Endothelial cell of umbilical vein (primary cell): ENCODE results near the gene NPPB. TPM values are rescaled to one million over a fixed set of nuclear protein-coding genes. Genes with fewer than 3 reads are reported as not detected.

ENCODE experiments used
- Bru-seq: library from RNA; stranded (reverse); fragments of 400-500 nt; gene quantifications from one replicate; lab custom pipeline; 2021; lab: Mats Ljungman, UMichigan
- BruChase-seq, 2 experiments: library from RNA; stranded (reverse); fragments of 400-500 nt; gene quantifications; one replicate each; lab custom pipeline; 2021; lab: Mats Ljungman, UMichigan
- BruUV-seq: library from RNA; stranded (reverse); fragments of 400-500 nt; replicated peaks from 2 replicates; lab custom pipeline; 2021; lab: Mats Ljungman, UMichigan
- CTCF ChIA-PET: fragments of 300-600, 350-600 bp; sonication (Branson Sonifier 250); formaldehyde crosslinking; loops from one replicate; lab custom pipeline; 2021; ENCODE audit warnings: antibody characterized with exemption, inconsistent platforms; lab: Charles Lee
- POLR2A ChIA-PET: fragments of 300-600, 350-600 bp; sonication (Branson Sonifier 250); formaldehyde crosslinking; loops from one replicate; lab custom pipeline; 2021; ENCODE audit warnings: antibody characterized with exemption, inconsistent platforms; lab: Charles Lee
- DNase-seq: peaks from one replicate; pipeline ENCODE4 v3.0.0-alpha.2; 2011; ENCODE audit warnings: low read depth, low spot score
- FAIRE-seq: peaks from 2 replicates; lab custom pipeline; 2011; peaks lifted over from hg19 to GRCh38; lab: Jason Lieb, UNC
- H2AFZ ChIP-seq: 2 replicates; pipeline ENCODE4 v1.6.0; 2012; ENCODE audit warnings: low read depth, low read length, control low read depth, inconsistent platforms
- H3K27ac ChIP-seq: 2 replicates; pipeline ENCODE4 v1.5.1; 2011; ENCODE audit warnings: low read depth, mild to moderate bottlenecking, control low read depth, low read length, moderate library complexity; ENCODE audit not compliant: insufficient read depth
- H3K27me3 ChIP-seq, 2 experiments: 2 replicates each; pipeline versions ENCODE4 v1.6.0 to v1.6.1; 2011; ENCODE audit warnings: low read length in 2 of 2, mixed read lengths in 1 of 2; ENCODE audit not compliant: control insufficient read depth in 2 of 2, insufficient read depth in 2 of 2
- H3K36me3 ChIP-seq, 2 experiments: 2 replicates in 1 of 2; 3 replicates in 1 of 2; pipeline ENCODE4 v1.5.1; 2011; ENCODE audit warnings: low read length in 2 of 2, mild to moderate bottlenecking in 1 of 2, moderate library complexity in 1 of 2; ENCODE audit not compliant: control insufficient read depth in 2 of 2, insufficient read depth in 2 of 2; ENCODE audit errors: extremely low read depth in 1 of 2
- H3K4me1 ChIP-seq: 3 replicates; pipeline ENCODE4 v1.5.1; 2011; ENCODE audit warnings: mild to moderate bottlenecking, low read length; ENCODE audit not compliant: control insufficient read depth, insufficient read depth; ENCODE audit errors: extremely low read depth
- H3K4me2 ChIP-seq: 2 replicates; pipeline ENCODE4 v1.6.1; 2011; ENCODE audit warnings: low read length, control low read depth, mixed read lengths; ENCODE audit not compliant: insufficient read depth
- H3K4me3 ChIP-seq, 3 experiments: fragments of 200-600 bp in 1 of 3; sonication (generic), shearing (Covaris generic) in 1 of 3; replicated peaks in 1 of 3; 2 replicates each; pipeline ENCODE4 v1.5.1; 2011 to 2016; ENCODE audit warnings: control low read depth in 3 of 3, low read length in 3 of 3, mild to moderate bottlenecking in 2 of 3, inconsistent platforms in 1 of 3, low read depth in 1 of 3, moderate library complexity in 1 of 3; ENCODE audit not compliant: insufficient read depth in 1 of 3
- H3K79me2 ChIP-seq: 2 replicates; pipeline ENCODE4 v1.6.0; 2012; ENCODE audit warnings: low read length, inconsistent platforms; ENCODE audit not compliant: control insufficient read depth, insufficient read depth
- H3K9ac ChIP-seq: replicated peaks from 2 replicates; pipeline ENCODE3; 2011; ENCODE audit warnings: low read length, control low read depth; ENCODE audit not compliant: insufficient read depth; ENCODE audit errors: extremely low read depth
- H3K9me1 ChIP-seq: replicated peaks from 3 replicates; pipeline ENCODE4 v1.6.0; 2011; ENCODE audit warnings: mild to moderate bottlenecking, low read length; ENCODE audit not compliant: control insufficient read depth, insufficient read depth; ENCODE audit errors: extremely low read depth
- H3K9me3 ChIP-seq: replicated peaks from 2 replicates; pipeline ENCODE4 v1.5.1; 2012; ENCODE audit warnings: low read length, inconsistent platforms; ENCODE audit not compliant: control insufficient read depth, insufficient read depth
- H4K20me1 ChIP-seq: replicated peaks from 2 replicates; pipeline ENCODE3; 2011; ENCODE audit warnings: mild to moderate bottlenecking, low read length; ENCODE audit not compliant: control insufficient read depth, insufficient read depth; ENCODE audit errors: extremely low read depth
- CTCF ChIP-seq, 2 donors: IDR thresholded peaks; 1 replicate in 1 of 2; 2 replicates in 1 of 2; pipeline ENCODE4 v1.5.1; 2011; ENCODE audit warnings: low read length in 2 of 2, mild to moderate bottlenecking in 2 of 2, moderate library complexity in 2 of 2, control low read depth in 1 of 2, inconsistent platforms in 1 of 2, low read depth in 1 of 2; ENCODE audit not compliant: insufficient read depth in 1 of 2; ENCODE audit errors: extremely low read depth in 1 of 2
- FOS ChIP-seq: IDR thresholded peaks from 2 replicates; pipeline ENCODE4 v1.6.1; 2011; ENCODE audit warnings: mild to moderate bottlenecking, low read length, moderate library complexity, borderline replicate concordance; ENCODE audit not compliant: insufficient read depth
- GATA2 ChIP-seq: IDR thresholded peaks from 2 replicates; pipeline ENCODE4 v1.7.0; 2011; ENCODE audit warnings: low read depth, mild to moderate bottlenecking, moderate library complexity, mixed read lengths, low read length; ENCODE audit not compliant: insufficient read length, insufficient read depth
- JUN ChIP-seq: IDR thresholded peaks from 2 replicates; pipeline ENCODE4 v1.6.1; 2011; ENCODE audit warnings: borderline replicate concordance, low read depth; ENCODE audit not compliant: insufficient read length, insufficient read depth
- MYC ChIP-seq: IDR thresholded peaks from one replicate; pipeline ENCODE4 v1.6.1; 2011; ENCODE audit warnings: mild to moderate bottlenecking, low read depth, low read length
- POLR2A ChIP-seq: IDR thresholded peaks from 2 replicates; pipeline ENCODE4 v1.6.1; 2012; ENCODE audit warnings: low read depth, mild to moderate bottlenecking, control low read depth, low read length
- POLR2AphosphoS5 ChIP-seq: IDR thresholded peaks from 2 replicates; pipeline ENCODE4 v1.6.1; 2012; ENCODE audit warnings: low read depth, mild to moderate bottlenecking, control low read depth, low read length, moderate library complexity; ENCODE audit not compliant: insufficient read depth
- dilution Hi-C: fragments of 300-500 bp; cut with MboI; formaldehyde crosslinking; loops from one replicate; pipeline ENCODE4 v1.15.0; 2019; ENCODE audit warnings: low sequenced_read_pairs; ENCODE audit not compliant: extremely low pct_ligation_motif_present
- intact Hi-C: fragments of 100-400 bp; cut with micrococcal nuclease; formaldehyde crosslinking; loops from one replicate; pipeline ENCODE4 v1.10.0; 2022
- long read RNA-seq: library from polyadenylated mRNA; stranded (forward); transcript quantifications from one replicate; pipeline ENCODE4 v2.0.0, GENCODE V29; 2021
- polyA minus RNA-seq, 3 experiments: library from RNA; depleted of rRNA, polyadenylated mRNA; stranded (reverse); fragments of >200 nt; gene quantifications; 1 replicate in 1 of 3; 2 replicates in 2 of 3; pipeline ENCODE4 v1.2.3, GENCODE V29; 2011
- polyA plus RNA-seq, 4 experiments: library from polyadenylated mRNA; depleted of rRNA in 3 of 4; stranded (reverse) in 3 of 4; unstranded in 1 of 4; fragments of >200 nt; gene quantifications; 2 replicates each; pipeline versions ENCODE4 v1.2.1 to v1.2.3, GENCODE V29; 2011 to 2012; ENCODE audit warnings: missing spikeins in 1 of 4
- total RNA-seq: library from RNA; stranded (reverse); gene quantifications from 2 replicates; pipeline ENCODE4 v1.2.3, GENCODE V29; 2021

Gene NPPB
- not detected in 2 replicates for total RNA-seq
- not detected in 2 replicates for polyA plus RNA-seq
- not detected in 2 replicates for polyA plus RNA-seq (2011; cell fraction: cytosol; rRNA removed)
- polyA plus RNA-seq (2011; cell fraction: nucleus; rRNA removed), result not detected in 2 replicates
- not detected in 2 replicates for polyA plus RNA-seq (2012)
- not detected in 2 replicates for polyA minus RNA-seq
- not detected for polyA minus RNA-seq (2011; cell fraction: cytosol; rRNA and poly(A)+ RNA removed)
- not detected in 2 replicates for polyA minus RNA-seq (2011; cell fraction: nucleus; rRNA and poly(A)+ RNA removed)
- not detected for Bru-seq, nascent RNA
- BruChase-seq, experiment 1, labeled RNA remaining after a 6-hour chase, result not detected
- not detected for BruChase-seq, experiment 2, labeled RNA remaining after a 2-hour chase
- long read RNA-seq, result 0 reads

DNA sequence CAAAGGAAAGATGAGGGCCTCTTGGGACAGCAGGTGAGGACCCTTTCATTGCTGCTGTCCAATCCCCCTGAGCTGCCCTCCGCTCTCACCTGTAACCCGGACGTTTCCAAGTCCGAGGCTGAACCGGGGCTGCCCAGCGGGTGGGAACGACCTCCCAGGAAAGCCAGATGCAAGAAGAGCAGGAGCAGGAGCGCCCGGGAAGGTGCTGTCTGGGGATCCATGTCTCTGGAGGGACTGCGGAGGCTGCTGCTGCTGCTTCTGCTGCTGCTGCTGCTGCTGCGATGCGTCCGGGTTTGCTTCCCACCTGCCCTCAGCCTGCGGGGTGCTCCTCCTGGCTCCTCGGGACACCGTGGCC, at the start of gene NPPB:
Gene NPPB, minus strand, starts transcription at position 333 of the 355 bp plus-strand sequence. Its CDS starts 112 bp downstream, at position 221.
- intact Hi-C loops, result no loop called here

GRCh38 chr1:11908095-11908675, 49.4 kb upstream of the NPPB start:
- peak overlapping the region; percentile 90 for H3K9ac ChIP-seq
- intact Hi-C loops (loop anchor here (1.0 to 2.0 kb wide), 4 partner anchors 59 to 111 kb away; partner anchors contain the start of genes CLCN6 and MFN2), dilution Hi-C loops (no loop called here)
- POLR2A ChIA-PET, result interaction anchor here (0.6 to 4.3 kb wide), 44 partner anchors 9 to 278 kb away, joined by 3 to 100 read pairs (median 5); partner anchors contain the start of genes AGTRAP, CLCN6, FBXO2 and FBXO44
- H3K79me2 ChIP-seq, result no peaks in the 10 kb centered on the region
- H3K27me3 ChIP-seq, result no peaks in the 10 kb centered on the region
- FAIRE-seq, result no peak
- H3K9me1 ChIP-seq, result no peaks in the 10 kb centered on the region
- peak; percentile 93 for DNase-seq
- H3K4me1 ChIP-seq, result peaks cover 3% of the 10 kb centered on the region
- peak; percentile 100 for TF ChIP-seq POLR2AphosphoS5
- no peak for TF ChIP-seq FOS
- TF ChIP-seq CTCF (IDR thresholded peaks at IDR 0.05; ENCODE audit: extremely low read depth in 1 of 2, insufficient read depth in 1 of 2, low read depth in 1 of 2, low read length in 2 of 2), result no peak
- no peak for TF ChIP-seq GATA2
- TF ChIP-seq POLR2A, result peak; percentile 100
- TF ChIP-seq JUN, result peak; percentile 2
- TF ChIP-seq MYC, result no peak
- H2AFZ ChIP-seq, result no peak overlapping the region
- no peaks in the 10 kb centered on the region for H4K20me1 ChIP-seq
- no peaks in the 10 kb centered on the region for H3K9me3 ChIP-seq
- H3K4me3 ChIP-seq, result peak overlapping the region; percentile 68 to 73 (median 70)
- H3K4me2 ChIP-seq, result peak overlapping the region; percentile 74
- H3K36me3 ChIP-seq, result no peaks in the 10 kb centered on the region
- TSS peak; percentile 100 for BruUV-seq
- CTCF ChIA-PET, result interaction anchor here (0.6 to 2.5 kb wide), 13 partner anchors 9 to 871 kb away, joined by 3 to 20 read pairs (median 4); partner anchors contain the start of gene MFN2
- peak overlapping the region; percentile 100 for H3K27ac ChIP-seq

More for the DNA sequence above, at the start of gene NPPB:
- H3K9ac ChIP-seq, result no peak within 1 kb of the TSS
- FAIRE-seq (no peak), DNase-seq (no peak)
- H3K9me1 ChIP-seq, result no peaks in the 10 kb centered on the region
- H2AFZ ChIP-seq, result no peak within 1 kb of the TSS
- CTCF ChIA-PET, result interaction anchor here (1.5 to 1.9 kb wide), 2 partner anchors 11 to 21 kb away, joined by 4 to 5 read pairs; partner anchors contain the start of gene NPPA
- POLR2A ChIA-PET, result no interaction called here
- no peak within 1 kb of the TSS for H3K4me3 ChIP-seq
- H3K27me3 ChIP-seq, result peaks cover 18 to 20% of the 10 kb centered on the region in 2 experiments
- no peaks in the 10 kb centered on the region for H3K4me1 ChIP-seq
- H3K79me2 ChIP-seq, result no peaks in the 10 kb centered on the region
- H3K9me3 ChIP-seq, result no peaks in the 10 kb centered on the region
- no TSS peak for BruUV-seq
- no peaks in the 10 kb centered on the region for H3K36me3 ChIP-seq
- H3K4me2 ChIP-seq, result no peak within 1 kb of the TSS
- no peaks in the 10 kb centered on the region for H4K20me1 ChIP-seq
- TF ChIP-seq FOS, result no peak
- no peak for TF ChIP-seq GATA2
- dilution Hi-C loops, result no loop called here
- H3K27ac ChIP-seq, result no peak within 1 kb of the TSS
